Activated T-cell treated with anti-CD3 and anti-CD28 coated beads for 48 hours (primary cell): Measurements from ENCODE around the gene SHLD1.
"Not testable (repeated sequence)": the region's sequence is repeated elsewhere in the genome, so short reads cannot be mapped to it uniquely, and the experiment has no call there.

ENCODE experiments used
- DNase-seq: peaks from one replicate; pipeline ENCODE4 v3.0.0-alpha.2; 2020; ENCODE audit warnings: low read depth

The SHLD1 gene

GRCh38 chr20:5781367-5781766, 31.2 kb downstream of the SHLD1 start:
- not testable (repeated sequence) for DNase-seq

GRCh38 chr20:5781798-5782750, 31.9 kb downstream of the SHLD1 start:
- no peak for DNase-seq

GRCh38 chr20:5784735-5785134, 34.5 kb downstream of the SHLD1 start:
- no peak for DNase-seq

GRCh38 chr20:5785146-5785545, 34.9 kb downstream of the SHLD1 start:
- DNase-seq, result no peak

GRCh38 chr20:5786930-5787795, 37.0 kb downstream of the SHLD1 start:
- no peak for DNase-seq

- no peak for DNase-seq
Observed at GRCh38 chr20:5787796-5788165, 37.6 kb downstream of the SHLD1 start.

GRCh38 chr20:5788385-5788895, 38.2 kb downstream of the SHLD1 start:
- peak; percentile 53 for DNase-seq

- DNase-seq, result no peak
Observed at GRCh38 chr20:5789827-5790226, 39.6 kb downstream of the SHLD1 start.

GRCh38 chr20:5793916-5794315, 43.7 kb downstream of the SHLD1 start:
- DNase-seq, result no peak

- no peak for DNase-seq
Observed at GRCh38 chr20:5796331-5797040, 46.3 kb downstream of the SHLD1 start.

- no peak for DNase-seq
Observed at GRCh38 chr20:5797165-5797564, 47.0 kb downstream of the SHLD1 start.

GRCh38 chr20:5797843-5798462, 47.8 kb downstream of the SHLD1 start:
- DNase-seq, result no peak

GRCh38 chr20:5803754-5804303, 53.6 kb downstream of the SHLD1 start:
- not testable (repeated sequence) for DNase-seq

GRCh38 chr20:5806457-5807263, 56.5 kb downstream of the SHLD1 start:
- no peak for DNase-seq

GRCh38 chr20:5807431-5807830, 57.2 kb downstream of the SHLD1 start:
- DNase-seq, result no peak

GRCh38 chr20:5808901-5809300, 58.7 kb downstream of the SHLD1 start:
- no peak for DNase-seq

- DNase-seq, result no peak
Observed at GRCh38 chr20:5809495-5809894, 59.3 kb downstream of the SHLD1 start.

- DNase-seq, result no peak
Observed at GRCh38 chr20:5810800-5811422, 60.7 kb downstream of the SHLD1 start.

- DNase-seq, result no peak
Observed at GRCh38 chr20:5811746-5812145, 61.5 kb downstream of the SHLD1 start.

- no peak for DNase-seq
Observed at GRCh38 chr20:5818346-5818681, 68.1 kb downstream of the SHLD1 start.
